NCI-H2107 treated with DMSO at 0.1 percent for 48 hours (cell line): ENCODE measurements around the gene TBC1D25.

Experiments used
- DNase-seq: peaks from one replicate; lab custom pipeline; 2025; ENCODE audit not compliant: unreplicated experiment; lab: John Stamatoyannopoulos, UW

TBC1D25 gene

GRCh38 chrX:48539345-48540027 lies at the start of gene TBC1D25:
TSS of gene TBC1D25 (plus strand) at chrX:48539714. CDS start at chrX:48539798, 84 bp downstream.
- peak; percentile 96 for DNase-seq

- no peak for DNase-seq
These were observed 49.6 kb upstream of the TBC1D25 start for GRCh38 chrX:48489892-48490291.

GRCh38 chrX:48490661-48491060 lies 48.9 kb upstream of the TBC1D25 start:
- DNase-seq: no peak

- no peak for DNase-seq
These were observed 47.7 kb upstream of the TBC1D25 start for GRCh38 chrX:48491809-48492208.

- DNase-seq: no peak
These were observed 47.1 kb upstream of the TBC1D25 start for GRCh38 chrX:48492293-48492910.

- DNase-seq: peak; percentile 27
These were observed 45.6 kb upstream of the TBC1D25 start for GRCh38 chrX:48493890-48494364.

- no peak for DNase-seq
These were observed 42.9 kb upstream of the TBC1D25 start for GRCh38 chrX:48496660-48497059.

GRCh38 chrX:48497871-48498270 lies 41.6 kb upstream of the TBC1D25 start:
- no peak for DNase-seq

GRCh38 chrX:48498374-48498809 lies 41.1 kb upstream of the TBC1D25 start:
- DNase-seq: no peak

GRCh38 chrX:48504261-48504660 lies 35.3 kb upstream of the TBC1D25 start:
- DNase-seq: no peak

- no peak for DNase-seq
These were observed 34.0 kb upstream of the TBC1D25 start for GRCh38 chrX:48505481-48505880.

- DNase-seq: no peak
These were observed 32.3 kb upstream of the TBC1D25 start for GRCh38 chrX:48507246-48507645.

- DNase-seq: peak; percentile 43
These were observed 30.9 kb upstream of the TBC1D25 start, which contains the start of gene PORCN for GRCh38 chrX:48508400-48509244. TSS of gene PORCN (plus strand) at chrX:48508992. CDS start at chrX:48509821, 829 bp downstream.

GRCh38 chrX:48509245-48509590 lies 30.3 kb upstream of the TBC1D25 start:
- DNase-seq: no peak

GRCh38 chrX:48509619-48510018 lies 29.9 kb upstream of the TBC1D25 start:
- no peak for DNase-seq

GRCh38 chrX:48511560-48511959 lies 28.0 kb upstream of the TBC1D25 start:
- no peak for DNase-seq

GRCh38 chrX:48512371-48512935 lies 27.1 kb upstream of the TBC1D25 start:
- DNase-seq: no peak

- no peak for DNase-seq
These were observed 25.8 kb upstream of the TBC1D25 start for GRCh38 chrX:48513670-48514069.

GRCh38 chrX:48514126-48514806 lies 25.2 kb upstream of the TBC1D25 start:
- DNase-seq: no peak

- DNase-seq: no peak
These were observed 24.6 kb upstream of the TBC1D25 start for GRCh38 chrX:48514868-48515460.
